IMR-90 (cell line): Measurements from ENCODE around the gene RPP40. TPM values are rescaled to one million over a fixed set of nuclear protein-coding genes. Genes with fewer than 3 reads are reported as not detected.

Experiments
- ATAC-seq: fragments of 200-7000 bp; cut with Tn5 transposase; 2 replicates; pipeline ENCODE4 v1.9.1; 2020; ENCODE audit warnings: low read depth, mild to moderate bottlenecking, moderate library complexity
- BruUV-seq: library from RNA; stranded (reverse); fragments of 400-500 nt; replicated peaks from 2 replicates; lab custom pipeline; 2021; lab: Mats Ljungman, UMichigan
- CTCF ChIA-PET: fragments of 300-600 bp; formaldehyde crosslinking; extraction: SDS; loops from one replicate; lab custom pipeline; 2021; ENCODE audit warnings: antibody characterized with exemption; lab: Yijun Ruan, JAX
- POLR2A ChIA-PET: fragments of 300-600 bp; sonication (Branson Sonifier 250); formaldehyde crosslinking; loops from one replicate; lab custom pipeline; 2022; ENCODE audit warnings: antibody characterized with exemption; ENCODE audit not compliant: unreplicated experiment; lab: Charles Lee
- DNase-seq: peaks from one replicate; pipeline ENCODE4 v3.0.0; 2013
- H2AFZ ChIP-seq: replicated peaks from 2 replicates; pipeline ENCODE3; 2013; ENCODE audit warnings: low read length, mild to moderate bottlenecking; ENCODE audit not compliant: poor library complexity
- H2AK5ac ChIP-seq: 2 replicates; pipeline ENCODE4 v1.6.1; 2013; ENCODE audit warnings: low read depth, low read length, inconsistent platforms
- H2AK9ac ChIP-seq: replicated peaks from 2 replicates; pipeline ENCODE3; 2013; ENCODE audit warnings: mild to moderate bottlenecking, low read depth, low read length, moderate library complexity; ENCODE audit not compliant: poor library complexity
- H2BK120ac ChIP-seq: 2 replicates; pipeline ENCODE4 v1.6.1; 2013; ENCODE audit warnings: low read depth, low read length, inconsistent platforms
- H2BK15ac ChIP-seq: 3 replicates; pipeline ENCODE4 v1.6.1; 2013; ENCODE audit warnings: low read depth, low read length, inconsistent platforms
- H2BK20ac ChIP-seq: 2 replicates; pipeline ENCODE4 v1.6.1; 2013; ENCODE audit warnings: low read depth, mild to moderate bottlenecking, inconsistent platforms, low read length, moderate library complexity
- H2BK5ac ChIP-seq: 2 replicates; pipeline ENCODE4 v1.6.1; 2013; ENCODE audit warnings: mild to moderate bottlenecking, low read depth, low read length, inconsistent platforms; ENCODE audit not compliant: poor library complexity, severe bottlenecking
- H3K14ac ChIP-seq: replicated peaks from 2 replicates; pipeline ENCODE4 v1.6.1; 2013; ENCODE audit warnings: low read depth, low read length, inconsistent platforms
- H3K18ac ChIP-seq: 2 replicates; pipeline ENCODE4 v1.6.1; 2013; ENCODE audit warnings: low read depth, low read length, control low read depth
- H3K23ac ChIP-seq: 2 replicates; pipeline ENCODE4 v1.6.1; 2013; ENCODE audit warnings: low read depth, low read length, inconsistent platforms
- H3K27ac ChIP-seq: 2 replicates; pipeline ENCODE4 v1.5.1; 2013; ENCODE audit warnings: mild to moderate bottlenecking, control low read depth, low read length; ENCODE audit not compliant: insufficient read depth
- H3K27me3 ChIP-seq: 2 replicates; pipeline ENCODE4 v1.6.1; 2013; ENCODE audit warnings: low read length; ENCODE audit not compliant: control insufficient read depth, insufficient read depth
- H3K36me3 ChIP-seq: 2 replicates; pipeline ENCODE4 v1.6.1; 2013; ENCODE audit warnings: low read length, mixed read lengths; ENCODE audit not compliant: control insufficient read depth, insufficient read depth
- H3K4ac ChIP-seq: 2 replicates; pipeline ENCODE4 v1.6.1; 2013; ENCODE audit warnings: low read depth, low read length, inconsistent platforms
- H3K4me1 ChIP-seq: 2 replicates; pipeline ENCODE4 v1.6.1; 2013; ENCODE audit warnings: low read length, mixed read lengths; ENCODE audit not compliant: control insufficient read depth, insufficient read depth
- H3K4me2 ChIP-seq: 2 replicates; pipeline ENCODE4 v1.6.1; 2013; ENCODE audit warnings: low read depth, mild to moderate bottlenecking, control low read depth, low read length, moderate library complexity
- H3K4me3 ChIP-seq: 2 replicates; pipeline ENCODE4 v1.5.1; 2013; ENCODE audit warnings: low read depth, mild to moderate bottlenecking, control low read depth, low read length, moderate library complexity; ENCODE audit not compliant: insufficient read depth
- H3K56ac ChIP-seq: 2 replicates; pipeline ENCODE4 v1.6.1; 2013; ENCODE audit warnings: low read length, inconsistent platforms; ENCODE audit not compliant: insufficient read depth; ENCODE audit errors: extremely low read depth
- H3K79me1 ChIP-seq, 2 experiments: 2 replicates each; pipeline ENCODE4 v1.6.1; 2013; ENCODE audit warnings: low read length in 2 of 2, inconsistent platforms in 1 of 2, low read depth in 1 of 2
- H3K9ac ChIP-seq: 2 replicates; pipeline ENCODE4 v1.6.1; 2013; ENCODE audit warnings: low read depth, low read length, control low read depth
- H3K9me1 ChIP-seq: 2 replicates; pipeline ENCODE4 v1.6.1; 2013; ENCODE audit warnings: low read length, inconsistent platforms; ENCODE audit not compliant: insufficient read depth
- H3K9me3 ChIP-seq: 2 replicates; pipeline ENCODE4 v1.6.1; 2013; ENCODE audit warnings: low read length; ENCODE audit not compliant: control insufficient read depth, insufficient read depth
- H4K20me1 ChIP-seq: 2 replicates; pipeline ENCODE4 v1.6.1; 2013; ENCODE audit warnings: low read length, inconsistent platforms; ENCODE audit not compliant: insufficient read depth
- H4K5ac ChIP-seq: 2 replicates; pipeline ENCODE4 v1.6.1; 2013; ENCODE audit warnings: mild to moderate bottlenecking, low read depth, low read length, control low read depth
- H4K8ac ChIP-seq, 2 experiments: 2 replicates each; pipeline ENCODE4 v1.6.1; 2013; ENCODE audit warnings: low read depth in 2 of 2, low read length in 2 of 2, control low read depth in 1 of 2, inconsistent platforms in 1 of 2
- H4K91ac ChIP-seq: 2 replicates; pipeline ENCODE4 v1.6.1; 2013; ENCODE audit warnings: low read depth, low read length, inconsistent platforms; ENCODE audit not compliant: insufficient read depth
- BHLHE40 ChIP-seq: fragments of 150-350 bp; IDR thresholded peaks from 2 replicates; pipeline ENCODE4 v1.6.1; 2016; ENCODE audit warnings: mild to moderate bottlenecking, low read depth, low read length
- CEBPB ChIP-seq: IDR thresholded peaks from 2 replicates; pipeline ENCODE4 v1.6.1; 2012; ENCODE audit warnings: low read depth, low read length, improper control_type of control experiment
- CHD1 ChIP-seq: IDR thresholded peaks from 2 replicates; pipeline ENCODE4 v1.6.1; 2012; ENCODE audit warnings: low read depth, low read length, improper control_type of control experiment
- CTCF ChIP-seq: conservative IDR thresholded peaks from 2 replicates; pipeline ENCODE4 v1.5.1; 2012; ENCODE audit warnings: mild to moderate bottlenecking, low read depth, low read length, improper control_type of control experiment
- MAFK ChIP-seq: IDR thresholded peaks from 2 replicates; pipeline ENCODE4 v1.6.1; 2012; ENCODE audit warnings: low read depth, low read length, improper control_type of control experiment
- MAZ ChIP-seq: IDR thresholded peaks from 2 replicates; pipeline ENCODE4 v1.6.1; 2012; ENCODE audit warnings: low read depth, mild to moderate bottlenecking, low read length, improper control_type of control experiment, moderate library complexity, borderline replicate concordance
- MXI1 ChIP-seq: IDR thresholded peaks from 2 replicates; pipeline ENCODE4 v1.6.1; 2012; ENCODE audit warnings: low read depth, mild to moderate bottlenecking, low read length, moderate library complexity, borderline replicate concordance
- POLR2A ChIP-seq: IDR thresholded peaks from 2 replicates; pipeline ENCODE4 v1.6.1; 2012; ENCODE audit warnings: mild to moderate bottlenecking, low read depth, low read length
- RAD21 ChIP-seq: IDR thresholded peaks from 2 replicates; pipeline ENCODE4 v1.6.1; 2012; ENCODE audit warnings: low read length, improper control_type of control experiment
- RFX5 ChIP-seq: IDR thresholded peaks from 2 replicates; pipeline ENCODE4 v1.8.0; 2012; ENCODE audit warnings: low read depth, mild to moderate bottlenecking, low read length, moderate library complexity
- SMC3 ChIP-seq: fragments of 150-350 bp; IDR thresholded peaks from 2 replicates; pipeline ENCODE4 v1.6.1; 2016; ENCODE audit warnings: low read depth, mild to moderate bottlenecking, antibody characterized with exemption, low read length, moderate library complexity
- USF2 ChIP-seq: fragments of 150-350 bp; IDR thresholded peaks from 2 replicates; pipeline ENCODE4 v1.6.1; 2017; ENCODE audit warnings: mild to moderate bottlenecking, antibody characterized with exemption, low read length, low read depth
- WGBS, 2 experiments: methylation state at CpG; one replicate each; pipeline versions ENCODE4 v1.1.5 to v1.1.7; 2013; ENCODE audit warnings: missing lambda C conversion rate in 2 of 2; ENCODE audit not compliant: insufficient read length in 1 of 2; ENCODE audit errors: extremely low coverage in 2 of 2; 5-methylcytosine and 5-hydroxymethylcytosine counted together
- dilution Hi-C: fragments of 300-500 bp; cut with HindIII; formaldehyde crosslinking; loops from one replicate; pipeline ENCODE4 v1.14.3; 2018; ENCODE audit warnings: low sequenced_read_pairs; ENCODE audit not compliant: unreplicated experiment
- in situ Hi-C: fragments of 300-500 bp; cut with MboI; formaldehyde crosslinking; loops from 3 replicates; pipeline ENCODE4 v1.14.3; 2019; ENCODE audit warnings: low sequenced_read_pairs, inconsistent platforms, mixed read lengths
- intact Hi-C: fragments of 100-400 bp; cut with micrococcal nuclease; formaldehyde crosslinking; loops from 2 replicates; pipeline ENCODE4 v1.10.0; 2022
- polyA plus RNA-seq, 3 experiments: library from polyadenylated mRNA; depleted of rRNA; stranded (reverse); fragments of >200 nt; gene quantifications; 2 replicates each; pipeline ENCODE4 v1.2.3, GENCODE V29; 2012; ENCODE audit warnings: low replicate concordance in 1 of 3
- total RNA-seq: library from RNA; depleted of rRNA; stranded (reverse); fragments of >200 nt; gene quantifications from 2 replicates; pipeline ENCODE4 v1.2.3, GENCODE V29; 2012
- TF ChIP-seq, protein P1 (sequence below): fragments of 150-350 bp; IDR thresholded peaks from 2 replicates; pipeline ENCODE4 v1.6.1; 2016; ENCODE audit warnings: low read depth, mild to moderate bottlenecking, low read length, moderate library complexity, borderline replicate concordance

The RPP40 gene
- total and polyA plus RNA-seq, 2 of the 4 experiments (the other 2 are of a cell fraction), result 8.1 to 22.2 TPM

DNA sequence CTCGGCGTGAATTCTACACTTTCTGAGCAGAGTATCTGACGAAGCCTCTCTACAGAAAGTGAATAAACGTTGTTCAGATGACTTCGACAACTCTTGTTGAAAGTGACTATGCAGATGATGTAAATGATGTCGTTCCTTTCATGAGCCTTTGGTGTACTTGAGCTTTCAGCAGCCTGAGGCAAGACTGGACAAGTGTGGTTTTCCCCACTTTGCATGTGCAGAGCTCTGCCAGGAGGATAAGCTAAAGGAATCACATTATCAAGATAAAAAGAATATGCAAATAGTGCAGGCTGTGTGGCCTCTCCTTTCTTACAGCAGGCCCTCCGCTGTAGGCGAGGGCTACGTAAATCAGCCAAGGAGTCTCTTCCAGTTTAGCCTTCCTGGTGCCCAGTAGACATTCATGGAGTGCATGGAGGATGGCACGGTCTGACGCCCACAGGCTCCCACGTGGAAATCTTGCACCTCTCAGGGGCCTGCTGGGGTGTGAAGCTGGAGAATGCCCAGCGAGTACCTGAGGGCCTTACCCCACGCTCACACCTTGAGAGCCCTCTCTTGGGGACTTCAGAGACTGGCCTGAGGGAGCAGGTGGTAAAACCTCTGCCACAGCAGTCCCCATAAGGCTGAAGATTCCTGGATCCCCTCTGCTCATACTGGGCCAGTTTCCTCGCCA, 54.9 kb downstream of the RPP40 start:
- ChIA-PET POLR2A (no interaction called here), CTCF (no interaction called here)
- Histone ChIP-seq H4K8ac (no peak overlapping the region), H4K91ac (no peak overlapping the region), H4K5ac (no peak overlapping the region), H2AK5ac (no peak overlapping the region), H3K79me1 (peaks cover 4 to 15% of the 10 kb centered on the region in 2 experiments; a peak in 3 of 4 replicates), H2BK15ac (no peak overlapping the region; the same call in 2 of the 3 replicates), H3K36me3 (peaks cover 38% of the 10 kb centered on the region), H3K4ac (no peak overlapping the region), H2AFZ (no peak overlapping the region), H3K14ac (no peak overlapping the region), H3K4me2 (no peak overlapping the region), H3K27ac (no peak overlapping the region), H4K20me1 (no peaks in the 10 kb centered on the region; the same call in 1 of the 2 replicates), H3K56ac (no peak overlapping the region), H3K27me3 (no peaks in the 10 kb centered on the region), H2BK20ac (no peak overlapping the region), H3K4me1 (no peaks in the 10 kb centered on the region), H3K23ac (no peak overlapping the region), H3K18ac (no peak overlapping the region), H2BK120ac (no peak overlapping the region), H2AK9ac (peak overlapping the region; percentile 40), H3K9ac (no peak overlapping the region), H2BK5ac (no peak overlapping the region), H3K4me3 (no peak overlapping the region), H3K9me1 (peaks cover 6% of the 10 kb centered on the region), H3K9me3 (no peaks in the 10 kb centered on the region)
- in situ Hi-C loops (no loop called here), intact Hi-C loops (loop anchor here (10.0 kb wide), 1 partner anchor 166 kb away; no protein-coding TSS in a partner anchor), dilution Hi-C loops (no loop called here)
- TF ChIP-seq USF2 (no peak), BHLHE40 (no peak), CHD1 (no peak), MXI1 (no peak), RFX5 (no peak), CTCF (no peak), MAFK (no peak), CEBPB (no peak), SMC3 (no peak), MAZ (no peak), RAD21 (no peak), POLR2A (no peak)
- TF ChIP-seq, protein P1, sequence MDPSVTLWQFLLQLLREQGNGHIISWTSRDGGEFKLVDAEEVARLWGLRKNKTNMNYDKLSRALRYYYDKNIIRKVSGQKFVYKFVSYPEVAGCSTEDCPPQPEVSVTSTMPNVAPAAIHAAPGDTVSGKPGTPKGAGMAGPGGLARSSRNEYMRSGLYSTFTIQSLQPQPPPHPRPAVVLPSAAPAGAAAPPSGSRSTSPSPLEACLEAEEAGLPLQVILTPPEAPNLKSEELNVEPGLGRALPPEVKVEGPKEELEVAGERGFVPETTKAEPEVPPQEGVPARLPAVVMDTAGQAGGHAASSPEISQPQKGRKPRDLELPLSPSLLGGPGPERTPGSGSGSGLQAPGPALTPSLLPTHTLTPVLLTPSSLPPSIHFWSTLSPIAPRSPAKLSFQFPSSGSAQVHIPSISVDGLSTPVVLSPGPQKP, result no peak
- 91% methylated on average over 6 of the region's 15 CpGs; no CpG with 5 or more reads in 1 of the 2 experiments for WGBS, 2 experiments
- DNase-seq, result no peak
- no TSS peak for BruUV-seq
- no peak for ATAC-seq
